Measurements from ENCODE around the gene MPND. TPM values are rescaled to one million over a fixed set of nuclear protein-coding genes. Genes with fewer than 3 reads are reported as not detected.

The MPND gene
- total RNA-seq, 1 donor from 2014 or later = 20.6 TPM

Other genes starting within 250 kb of the MPND start
- gene MAP2K2, start 219.4 kb upstream of the MPND start, total RNA-seq = 125 and 135 TPM in 2 replicates
- gene CREB3L3, start 189.9 kb upstream of the MPND start, total RNA-seq = 0.12 TPM in 1 of 2 replicates, not detected in the other
- 39.8 and 48.0 TPM in 2 replicates for gene SIRT6, start 161.0 kb upstream of the MPND start, total RNA-seq
- gene ANKRD24, start 160.9 kb upstream of the MPND start, total RNA-seq = 0.50 and 0.72 TPM in 2 replicates
- 44.0 and 45.0 TPM in 2 replicates for gene EBI3, start 114.0 kb upstream of the MPND start, total RNA-seq
- gene YJU2, start 96.5 kb upstream of the MPND start, total RNA-seq = 35.5 and 38.2 TPM in 2 replicates
- gene SHD, start 64.3 kb upstream of the MPND start, total RNA-seq = not detected in 2 replicates
- 13.3 and 14.0 TPM in 2 replicates for gene TMIGD2, start 41.2 kb upstream of the MPND start, total RNA-seq
- gene FSD1, start 39.0 kb upstream of the MPND start, total RNA-seq = 44.2 and 44.3 TPM in 2 replicates
- gene STAP2, start 4.7 kb upstream of the MPND start, total RNA-seq = 14.2 and 16.8 TPM in 2 replicates
- gene SH3GL1, start 57.0 kb downstream of the MPND start, total RNA-seq = 53.8 and 56.8 TPM in 2 replicates
- 99.4 and 103 TPM in 2 replicates for gene CHAF1A, start 59.1 kb downstream of the MPND start, total RNA-seq
- 41.2 and 47.2 TPM in 2 replicates for gene UBXN6, start 114.2 kb downstream of the MPND start, total RNA-seq
- 66.0 and 72.7 TPM in 2 replicates for gene HDGFL2, start 128.7 kb downstream of the MPND start, total RNA-seq
- not detected in 2 replicates for gene PLIN4, start 174.9 kb downstream of the MPND start, total RNA-seq
- not detected in 2 replicates for gene PLIN5, start 191.7 kb downstream of the MPND start, total RNA-seq
- gene LRG1, start 196.5 kb downstream of the MPND start, total RNA-seq = 0.24 and 0.40 TPM in 2 replicates
- gene SEMA6B, start 216.1 kb downstream of the MPND start, total RNA-seq = 0.40 TPM in 1 of 2 replicates, not detected in the other